H1 (cell line): Measurements from ENCODE around the gene PIK3R4. TPM values are rescaled to one million over a fixed set of nuclear protein-coding genes. Genes with fewer than 3 reads are reported as not detected.

Experiments
- CTCF ChIA-PET: fragments of 300-600 bp; sonication (Branson Sonifier 250); formaldehyde crosslinking; loops from one replicate; lab custom pipeline; 2021; ENCODE audit not compliant: partially characterized antibody; lab: Charles Lee
- POLR2A ChIA-PET: fragments of 300-600 bp; sonication (Branson Sonifier 250); formaldehyde crosslinking; loops from one replicate; lab custom pipeline; 2021; ENCODE audit warnings: inconsistent platforms; ENCODE audit not compliant: partially characterized antibody; lab: Charles Lee
- DNase-seq, 2 experiments: peaks; one replicate each; pipeline versions ENCODE4 v3.0.0 to v3.0.0-alpha.2; 2010 to 2022; ENCODE audit warnings: low spot score in 2 of 2, low read depth in 1 of 2, mixed read lengths in 1 of 2
- FAIRE-seq: peaks from 2 replicates; lab custom pipeline; 2011; peaks lifted over from hg19 to GRCh38; lab: Jason Lieb, UNC
- H2AFZ ChIP-seq: 2 replicates; pipeline ENCODE4 v1.8.1; 2012; ENCODE audit warnings: low read length, inconsistent platforms
- H2AK5ac ChIP-seq: 2 replicates; pipeline ENCODE4 v1.6.1; 2013; ENCODE audit warnings: low read depth, low read length
- H2BK120ac ChIP-seq: replicated peaks from 2 replicates; pipeline ENCODE3; 2013; ENCODE audit warnings: low read depth, low read length, inconsistent platforms
- H2BK12ac ChIP-seq: 2 replicates; pipeline ENCODE4 v1.6.1; 2013; ENCODE audit warnings: low read depth, low read length
- H2BK15ac ChIP-seq: 2 replicates; pipeline ENCODE4 v1.6.1; 2013; ENCODE audit warnings: low read length
- H2BK20ac ChIP-seq: 2 replicates; pipeline ENCODE4 v1.6.1; 2013; ENCODE audit warnings: low read length
- H2BK5ac ChIP-seq: 2 replicates; pipeline ENCODE4 v1.6.1; 2013; ENCODE audit warnings: low read depth, low read length
- H3K14ac ChIP-seq: 2 replicates; pipeline ENCODE4 v1.6.1; 2013; ENCODE audit warnings: inconsistent platforms; ENCODE audit not compliant: insufficient read length
- H3K18ac ChIP-seq: 2 replicates; pipeline ENCODE4 v1.6.1; 2013; ENCODE audit warnings: low read length; ENCODE audit errors: extremely low read depth
- H3K23ac ChIP-seq: 2 replicates; pipeline ENCODE4 v1.6.1; 2013; ENCODE audit warnings: inconsistent platforms; ENCODE audit not compliant: insufficient read length
- H3K23me2 ChIP-seq: 2 replicates; pipeline ENCODE4 v1.6.1; 2013; ENCODE audit warnings: low read depth, low read length
- H3K27ac ChIP-seq: 2 replicates; pipeline ENCODE4 v1.6.1; 2011; ENCODE audit warnings: low read depth, low read length, inconsistent platforms
- H3K27me3 ChIP-seq, 4 experiments: replicated peaks in 1 of 4; 1 replicate in 1 of 4; 2 replicates in 3 of 4; pipeline versions ENCODE4 v1.6.1 to v1.8.1; 2011 to 2013; ENCODE audit warnings: low read length in 3 of 4, mild to moderate bottlenecking in 3 of 4, inconsistent platforms in 2 of 4, mixed read lengths in 2 of 4, moderate library complexity in 1 of 4; ENCODE audit not compliant: control insufficient read depth in 3 of 4, insufficient read depth in 3 of 4; ENCODE audit errors: extremely low read depth in 1 of 4
- H3K36me3 ChIP-seq, 4 experiments: 2 replicates each; pipeline versions ENCODE4 v1.6.1 to v1.8.1; 2011 to 2013; ENCODE audit warnings: mild to moderate bottlenecking in 4 of 4, low read length in 3 of 4, moderate library complexity in 2 of 4, control low read depth in 1 of 4, inconsistent platforms in 1 of 4; ENCODE audit not compliant: insufficient read depth in 4 of 4, control insufficient read depth in 2 of 4
- H3K4ac ChIP-seq: replicated peaks from 2 replicates; pipeline ENCODE3; 2013; ENCODE audit warnings: low read length, low read depth, mixed read lengths, inconsistent platforms; ENCODE audit not compliant: insufficient read length
- H3K4me1 ChIP-seq, 4 experiments: replicated peaks in 1 of 4; 1 replicate in 1 of 4; 2 replicates in 3 of 4; pipeline versions ENCODE4 v1.6.1 to v1.8.1; 2011 to 2013; ENCODE audit warnings: low read length in 3 of 4, inconsistent platforms in 2 of 4, mixed read lengths in 1 of 4; ENCODE audit not compliant: insufficient read depth in 4 of 4, control insufficient read depth in 3 of 4
- H3K4me2 ChIP-seq, 2 experiments: 2 replicates each; pipeline versions ENCODE4 v1.6.1 to v1.8.1; 2011 to 2013; ENCODE audit warnings: low read depth in 2 of 2, low read length in 2 of 2, control low read depth in 1 of 2, inconsistent platforms in 1 of 2, mild to moderate bottlenecking in 1 of 2; ENCODE audit not compliant: insufficient read depth in 1 of 2
- H3K4me3 ChIP-seq, 4 experiments: fragments of 200-600, 300-600 bp in 1 of 4; sonication (generic), shearing (Covaris generic), sonication (Bioruptor Twin) in 1 of 4; 2 replicates each; pipeline versions ENCODE4 v1.5.1 to v1.8.1; 2011 to 2016; ENCODE audit warnings: low read length in 4 of 4, low read depth in 3 of 4, control low read depth in 2 of 4, inconsistent platforms in 2 of 4, mild to moderate bottlenecking in 2 of 4, mixed read lengths in 1 of 4, moderate library complexity in 1 of 4; ENCODE audit not compliant: insufficient read depth in 2 of 4; ENCODE audit errors: extremely low read depth in 1 of 4
- H3K56ac ChIP-seq: replicated peaks from 2 replicates; pipeline ENCODE3; 2013; ENCODE audit warnings: low read depth, mild to moderate bottlenecking, mixed read lengths, low read length, inconsistent platforms; ENCODE audit not compliant: insufficient read length
- H3K79me1 ChIP-seq: 2 replicates; pipeline ENCODE4 v1.6.1; 2013; ENCODE audit warnings: low read depth, low read length, control low read depth
- H3K79me2 ChIP-seq, 2 experiments: 2 replicates each; pipeline versions ENCODE4 v1.6.1 to v1.8.1; 2012 to 2013; ENCODE audit warnings: low read length in 2 of 2, mild to moderate bottlenecking in 2 of 2, inconsistent platforms in 1 of 2; ENCODE audit not compliant: insufficient read depth in 2 of 2, control insufficient read depth in 1 of 2
- H3K9ac ChIP-seq, 4 experiments: replicated peaks in 1 of 4; 1 replicate in 1 of 4; 2 replicates in 3 of 4; pipeline versions ENCODE4 v1.6.1 to v1.8.1; 2011 to 2013; ENCODE audit warnings: low read depth in 3 of 4, low read length in 3 of 4, control low read depth in 2 of 4, mild to moderate bottlenecking in 2 of 4, moderate library complexity in 2 of 4, inconsistent platforms in 1 of 4; ENCODE audit errors: extremely low read depth in 1 of 4
- H3K9me3 ChIP-seq, 2 experiments: 2 replicates each; pipeline versions ENCODE4 v1.6.1 to v1.8.1; 2012 to 2013; ENCODE audit warnings: mild to moderate bottlenecking in 2 of 2, moderate library complexity in 2 of 2, control low read depth in 1 of 2, inconsistent platforms in 1 of 2, low read depth in 1 of 2, low read length in 1 of 2, mixed read lengths in 1 of 2; ENCODE audit not compliant: insufficient read depth in 2 of 2
- H4K20me1 ChIP-seq, 2 experiments: replicated peaks in 1 of 2; 2 replicates each; pipeline versions ENCODE3 to v1.8.1; 2011 to 2013; ENCODE audit warnings: inconsistent platforms in 2 of 2, low read length in 2 of 2, mild to moderate bottlenecking in 1 of 2; ENCODE audit not compliant: insufficient read depth in 2 of 2, control insufficient read depth in 1 of 2
- H4K5ac ChIP-seq: 2 replicates; pipeline ENCODE4 v1.6.1; 2013; ENCODE audit warnings: low read length, low read depth, mixed read lengths, inconsistent platforms; ENCODE audit not compliant: insufficient read length
- H4K8ac ChIP-seq: 2 replicates; pipeline ENCODE4 v1.8.0; 2013; ENCODE audit warnings: mild to moderate bottlenecking, moderate library complexity, low read length, inconsistent platforms; ENCODE audit not compliant: insufficient read depth; ENCODE audit errors: extremely low read depth
- H4K91ac ChIP-seq: replicated peaks from 2 replicates; pipeline ENCODE3; 2013; ENCODE audit warnings: low read length, mixed read lengths, inconsistent platforms; ENCODE audit not compliant: insufficient read length
- CEBPB ChIP-seq: IDR thresholded peaks from 2 replicates; pipeline ENCODE4 v1.6.1; 2012; ENCODE audit warnings: low read depth, low read length
- CTBP2 ChIP-seq: IDR thresholded peaks from 2 replicates; pipeline ENCODE4 v1.7.0; 2011; ENCODE audit warnings: borderline replicate concordance, mild to moderate bottlenecking, moderate library complexity, mixed read lengths, low read length; ENCODE audit not compliant: insufficient read depth, insufficient read length
- EP300 ChIP-seq, 2 experiments: IDR thresholded peaks; 1 replicate in 1 of 2; 2 replicates in 1 of 2; pipeline ENCODE4 v1.6.1; 2011 to 2012; ENCODE audit warnings: low read depth in 2 of 2, low read length in 2 of 2, mild to moderate bottlenecking in 2 of 2, borderline replicate concordance in 1 of 2, inconsistent platforms in 1 of 2, moderate library complexity in 1 of 2
- POU5F1 ChIP-seq: IDR thresholded peaks from 2 replicates; pipeline ENCODE4 v1.6.1; 2011; ENCODE audit warnings: low read depth, mild to moderate bottlenecking, low read length, moderate library complexity
- WGBS, 2 experiments: shearing (Covaris generic) in 1 of 2; methylation state at CpG; one replicate each; pipeline versions ENCODE4 v1.1.6 to v1.1.7; 2013 to 2015; ENCODE audit warnings: low lambda C conversion rate in 2 of 2, mixed read lengths in 2 of 2, inconsistent platforms in 1 of 2, low coverage in 1 of 2, missing lambda C conversion rate in 1 of 2; ENCODE audit not compliant: insufficient replicate concordance in 2 of 2, insufficient coverage in 1 of 2, insufficient read length in 1 of 2; ENCODE audit errors: extremely low coverage in 1 of 2, missing lambda C conversion rate in 1 of 2; 5-methylcytosine and 5-hydroxymethylcytosine counted together
- polyA plus RNA-seq, 7 experiments: library from polyadenylated mRNA; depleted of rRNA in 3 of 7; stranded (reverse) in 5 of 7; unstranded in 2 of 7; fragments of >200 nt in 5 of 7; fragments of 200-250 nt in 2 of 7; gene quantifications; 1 replicate in 5 of 7; 2 replicates in 1 of 7; 4 replicates in 1 of 7; pipeline versions ENCODE4 v1.2.1 to v1.2.3, GENCODE V29; 2011 to 2013; ENCODE audit warnings: missing spikeins in 2 of 7, mixed read lengths in 2 of 7
- total RNA-seq: library from RNA; stranded (reverse); fragmentation: NEBNext Ultra II Directional; extraction: Animal tissue kit (Norgen Biotek cat#: 25700); gene quantifications from 2 replicates; pipeline ENCODE4 v1.2.1, GENCODE V29; 2021

The PIK3R4 gene
- total and polyA plus RNA-seq, 2 of the 8 experiments (the other 6 are each of a cell fraction or from before 2014, with no cell fraction given): 43.8 to 87.4 TPM

DNA sequence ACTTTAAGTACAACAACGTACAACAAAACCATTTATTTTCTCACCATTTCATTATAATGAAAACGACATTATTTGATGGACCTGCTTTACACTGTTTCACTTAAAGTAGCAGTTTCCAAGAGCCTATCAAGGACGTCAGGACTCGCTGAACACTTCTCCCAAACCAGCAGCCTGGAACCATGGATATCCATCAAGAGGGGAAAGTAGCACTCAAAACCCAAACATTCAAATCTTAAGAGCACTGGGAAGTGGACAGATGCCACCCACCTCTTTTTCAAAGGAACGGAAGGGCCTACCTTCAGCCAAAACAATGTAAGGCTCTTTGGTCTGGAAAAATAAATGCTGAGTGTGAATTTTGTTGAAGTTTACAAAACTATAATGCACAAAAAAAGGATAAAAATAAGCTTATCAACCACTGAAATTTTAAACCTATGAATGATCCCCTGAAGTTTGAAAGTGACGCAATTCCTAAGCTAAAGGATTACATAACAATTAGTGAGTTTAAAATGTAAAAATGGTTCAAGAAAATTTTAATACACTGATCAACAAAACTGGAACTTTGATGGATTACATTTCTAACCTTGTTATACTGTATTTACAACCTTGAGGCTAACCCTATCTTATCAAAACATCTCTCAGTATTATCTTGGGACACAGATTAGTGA is 4.6 kb downstream of the PIK3R4 start:
- H4K91ac ChIP-seq: no peak overlapping the region
- peaks cover 0 to 34% (median 3%) of the 10 kb centered on the region in 4 experiments; a peak in 4 of 8 replicates for H3K36me3 ChIP-seq
- H2BK5ac ChIP-seq: no peak overlapping the region
- H4K20me1 ChIP-seq: peaks cover 6 to 8% of the 10 kb centered on the region in 2 experiments
- H3K4ac ChIP-seq: no peak overlapping the region
- peaks cover 3% of the 10 kb centered on the region; the same call in 1 of the 2 replicates for H3K23me2 ChIP-seq
- peaks cover 0 to 5% (median under 1%) of the 10 kb centered on the region in 4 experiments; a peak in 2 of 7 replicates for H3K4me1 ChIP-seq
- H3K9ac ChIP-seq: no peak overlapping the region
- H2BK12ac ChIP-seq: no peak overlapping the region
- no peak overlapping the region; a peak in 2 of 4 replicates for H3K4me2 ChIP-seq
- no peak overlapping the region for H3K18ac ChIP-seq
- CTCF ChIA-PET: interaction anchor here (1.6 kb wide), 1 partner anchor 152 kb away, joined by 4 read pairs; the partner anchor contains the start of gene ATP2C1
- no peak overlapping the region for H2AK5ac ChIP-seq
- 94% methylated on average over 6 of the region's 6 CpGs; no CpG with 5 or more reads in 1 of the 2 experiments for whole genome bisulfite sequencing, 2 experiments
- no peak overlapping the region for H3K27ac ChIP-seq
- H3K14ac ChIP-seq: no peak overlapping the region
- peaks cover 14 to 93% of the 10 kb centered on the region in 2 experiments for H3K79me2 ChIP-seq
- no peaks in the 10 kb centered on the region for H3K9me3 ChIP-seq
- no peak overlapping the region for H3K4me3 ChIP-seq
- no peak overlapping the region for H2BK120ac ChIP-seq
- TF ChIP-seq POU5F1 (no peak), CEBPB (peak; percentile 38; the same call in 1 of the 2 replicates), EP300 (IDR thresholded peaks at IDR 0.05; ENCODE audit: borderline replicate concordance in 1 of 2, low read depth in 2 of 2, low read length in 2 of 2) (no peak), CTBP2 (no peak)
- H4K5ac ChIP-seq: no peak overlapping the region
- no peak overlapping the region for H2BK15ac ChIP-seq
- H3K23ac ChIP-seq: no peak overlapping the region
- H3K56ac ChIP-seq: no peak overlapping the region
- FAIRE-seq (no peak), DNase-seq (no peak)
- H2AFZ ChIP-seq: no peak overlapping the region
- H4K8ac ChIP-seq: no peak overlapping the region
- H3K27me3 ChIP-seq: no peaks in the 10 kb centered on the region
- POLR2A ChIA-PET: no interaction called here
- H2BK20ac ChIP-seq: no peak overlapping the region
- peaks cover 6% of the 10 kb centered on the region for H3K79me1 ChIP-seq
